ENCODE results near the gene ZBTB7C. TPM values are rescaled to one million over a fixed set of nuclear protein-coding genes. Genes with fewer than 3 reads are reported as not detected.
A peak's percentile ranks its signal among the peaks of the same experiment; 100 is the strongest.

ZBTB7C gene
- total RNA-seq, 1 donor from 2014 or later = 0.99 TPM

DNA sequence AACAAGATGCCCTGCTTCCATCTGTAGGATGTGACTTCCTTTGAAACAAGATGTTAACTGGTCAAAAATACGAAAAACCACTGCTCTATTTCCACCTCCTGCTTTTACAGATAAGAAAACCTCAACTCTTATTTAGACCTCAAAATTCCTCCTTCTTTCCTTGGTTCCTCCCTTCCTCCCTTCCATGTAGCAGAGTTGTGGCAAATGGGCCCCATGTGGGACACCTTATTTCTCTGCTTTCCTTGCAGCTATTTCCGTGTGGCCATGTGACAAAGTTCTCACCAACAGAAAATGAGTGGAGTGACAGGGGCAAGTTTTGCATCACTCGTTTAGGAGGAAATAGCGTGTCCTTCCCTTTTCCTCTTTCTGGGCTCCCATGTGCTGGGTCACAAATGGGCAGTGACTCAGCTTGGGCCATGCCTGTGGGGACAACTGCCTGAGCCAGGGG, 409.4 kb downstream of the ZBTB7C start:
- DNase-seq (ENCODE audit: low read depth) = no peak

- DNase-seq (ENCODE audit: low read depth) = peak; percentile 7
Measured at GRCh38 chr18:47997338-47997780, 411.8 kb downstream of the ZBTB7C start.

- DNase-seq (ENCODE audit: low read depth) = peak; percentile 23
Measured at GRCh38 chr18:47996091-47996541, 413.1 kb downstream of the ZBTB7C start.

DNA sequence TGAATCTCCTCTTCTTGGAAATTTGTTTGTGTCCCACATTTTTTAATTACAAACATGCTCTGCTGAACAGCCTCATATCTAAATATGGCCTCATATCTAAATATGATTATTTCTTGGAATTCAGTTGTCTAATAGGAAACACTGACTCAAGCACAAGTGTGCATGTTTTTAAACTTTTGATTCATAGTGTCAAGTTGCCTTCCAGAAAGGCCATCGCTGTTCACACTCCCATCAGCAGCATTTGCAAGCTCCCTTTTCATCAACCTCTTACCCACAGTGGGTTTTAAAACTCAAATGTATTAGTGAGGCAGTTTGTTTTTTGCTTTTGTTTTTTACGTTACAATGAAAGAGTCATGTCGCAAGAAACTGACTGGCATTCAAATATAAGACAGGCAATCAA, 413.5 kb downstream of the ZBTB7C start:
- DNase-seq (ENCODE audit: low read depth) = no peak

- DNase-seq (ENCODE audit: low read depth) = no peak
Measured at GRCh38 chr18:47993409-47993808, 415.8 kb downstream of the ZBTB7C start.

DNA sequence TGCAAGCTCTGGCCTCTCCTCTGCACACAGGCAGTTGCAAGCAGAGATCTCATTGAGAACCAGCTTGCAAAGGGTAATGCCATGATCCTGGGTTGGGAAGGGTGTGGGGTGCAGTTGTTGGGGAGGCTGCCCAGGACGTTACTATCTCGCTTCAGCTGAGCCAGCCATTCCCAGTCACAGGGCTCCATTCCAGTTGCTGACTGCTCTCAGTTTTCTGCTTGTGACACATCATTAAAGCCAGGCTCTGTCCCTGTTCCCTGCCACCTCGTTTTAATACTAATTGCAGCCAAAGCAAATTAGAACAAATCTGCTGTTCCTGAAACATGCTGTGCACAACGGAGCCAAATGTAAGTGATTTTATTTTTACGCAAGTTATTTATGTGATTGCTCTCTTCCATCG, 416.2 kb downstream of the ZBTB7C start:
- no peak for DNase-seq (ENCODE audit: low read depth)

- DNase-seq (ENCODE audit: low read depth) = no peak
Measured at GRCh38 chr18:47992266-47992665, 416.9 kb downstream of the ZBTB7C start.

- DNase-seq (ENCODE audit: low read depth) = no peak
Measured at GRCh38 chr18:47990981-47991380, 418.2 kb downstream of the ZBTB7C start.

DNA sequence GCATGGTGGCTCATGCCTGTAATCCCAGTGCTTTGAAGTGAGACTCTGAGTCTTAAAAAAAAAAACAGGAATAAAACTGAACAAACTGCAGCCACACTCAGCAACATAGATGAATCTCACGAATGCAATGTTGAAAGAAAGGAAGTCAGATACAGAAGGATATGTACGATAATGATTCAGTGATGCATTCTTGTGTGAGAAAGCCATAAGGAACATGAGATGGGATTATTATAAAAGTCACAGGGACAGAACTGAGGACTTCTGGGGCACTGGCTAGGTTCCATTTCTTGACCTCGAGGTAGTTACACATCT, 421.8 kb downstream of the ZBTB7C start:
- DNase-seq (ENCODE audit: low read depth) = no peak

DNA sequence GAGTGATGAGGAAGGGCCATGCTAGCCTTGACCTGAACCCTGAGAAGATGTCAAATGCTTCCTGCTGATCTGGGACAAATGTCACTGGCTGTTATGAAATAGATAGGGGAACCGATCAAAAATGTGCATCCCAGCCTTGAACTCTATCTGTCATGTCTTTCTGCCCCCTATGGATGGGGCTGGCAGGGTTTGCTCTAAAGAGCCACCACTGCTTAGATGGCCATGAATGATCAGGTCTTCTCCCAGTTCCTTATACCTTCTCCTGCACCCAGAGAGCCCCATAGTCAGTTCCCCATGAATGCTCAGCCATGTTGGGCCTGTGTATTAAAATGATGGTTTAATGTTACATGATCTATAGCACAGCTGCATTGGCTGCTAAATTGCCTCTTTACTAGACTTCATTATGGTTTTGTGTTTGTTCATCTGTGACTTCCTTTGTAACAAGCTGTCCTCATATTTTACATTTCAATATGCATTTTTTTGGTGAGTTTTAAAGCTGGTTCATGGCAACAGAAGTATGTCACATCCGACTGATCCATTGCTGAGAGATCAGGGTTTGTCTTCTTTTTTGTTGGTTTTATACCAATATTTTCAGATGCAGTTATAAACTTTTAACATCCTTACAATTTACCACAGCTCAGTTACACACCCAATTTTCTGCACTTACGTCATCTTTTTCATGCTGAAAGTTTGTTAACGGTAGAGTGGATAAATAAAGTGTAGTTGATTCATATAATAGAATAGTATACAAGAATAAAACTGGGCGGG, 422.4 kb downstream of the ZBTB7C start:
- no peak for DNase-seq (ENCODE audit: low read depth)

DNA sequence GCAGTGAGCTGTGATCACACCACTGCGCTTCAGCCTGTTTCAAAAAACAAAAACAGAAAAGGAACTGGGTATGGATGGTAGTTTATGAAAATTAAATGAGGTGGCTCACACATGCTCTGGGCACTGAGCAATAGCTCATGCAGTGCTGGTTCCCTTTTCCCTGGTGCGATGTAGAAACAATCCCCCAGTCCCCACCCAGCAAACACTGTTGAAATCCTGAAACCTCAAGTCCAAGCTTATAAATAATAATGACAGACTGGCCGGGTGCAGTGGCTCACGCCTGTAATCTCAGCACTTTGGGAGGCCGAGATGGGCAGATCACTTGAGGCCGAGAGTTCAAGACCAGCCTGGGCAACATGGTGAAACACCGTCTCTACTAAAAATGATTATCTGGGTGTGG, 423.3 kb downstream of the ZBTB7C start:
- DNase-seq (ENCODE audit: low read depth) = no peak

DNA sequence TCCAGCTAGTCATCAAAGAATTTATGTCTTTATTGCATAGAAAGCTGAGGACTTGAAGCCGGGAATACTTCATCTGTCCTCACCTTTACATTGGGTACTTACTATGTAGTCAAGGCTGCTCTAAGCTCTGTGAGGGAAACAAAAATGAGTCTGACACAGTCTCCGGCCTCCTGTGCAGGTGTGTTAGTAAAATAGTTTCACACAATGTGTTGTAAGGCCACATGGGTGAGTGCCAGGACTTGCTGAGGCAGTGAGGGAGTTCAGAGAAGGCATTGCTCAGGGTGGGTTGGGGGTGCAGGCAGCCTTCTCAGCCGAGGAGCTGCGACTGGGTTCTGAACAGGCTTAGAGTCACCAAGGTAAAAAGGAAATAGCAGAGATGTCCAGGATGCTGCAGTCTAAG, 424.2 kb downstream of the ZBTB7C start:
- DNase-seq (ENCODE audit: low read depth) = no peak

- no peak for DNase-seq (ENCODE audit: low read depth)
Measured at GRCh38 chr18:47983946-47984345, 425.2 kb downstream of the ZBTB7C start.

- DNase-seq (ENCODE audit: low read depth) = no peak
Measured at GRCh38 chr18:47983055-47983454, 426.1 kb downstream of the ZBTB7C start.

DNA sequence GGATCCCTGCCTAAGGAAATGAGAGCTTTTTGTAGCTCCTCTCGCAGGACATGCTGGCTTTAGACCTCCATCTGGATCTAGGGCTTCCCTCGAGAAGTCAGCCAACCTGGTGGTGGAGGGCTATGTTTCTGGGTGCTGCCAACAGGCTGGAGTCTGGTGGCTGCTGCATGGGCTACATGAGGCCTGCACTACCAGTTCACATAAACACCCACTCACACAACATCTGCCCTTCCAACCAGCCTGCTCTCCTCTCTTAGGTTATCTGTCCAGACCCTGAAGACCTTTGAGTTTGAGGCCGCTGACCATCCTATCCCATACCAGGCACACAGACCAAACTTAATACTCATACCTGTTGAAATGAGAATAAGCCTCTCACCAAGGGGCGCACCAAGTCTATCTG, 427.4 kb downstream of the ZBTB7C start:
- DNase-seq (ENCODE audit: low read depth) = no peak

- DNase-seq (ENCODE audit: low read depth) = no peak
Measured at GRCh38 chr18:47981320-47981719, 427.9 kb downstream of the ZBTB7C start.

GRCh38 chr18:47979611-47980200, 429.5 kb downstream of the ZBTB7C start:
- DNase-seq (ENCODE audit: low read depth) = no peak

GRCh38 chr18:47978603-47979002, 430.6 kb downstream of the ZBTB7C start:
- no peak for DNase-seq (ENCODE audit: low read depth)

DNA sequence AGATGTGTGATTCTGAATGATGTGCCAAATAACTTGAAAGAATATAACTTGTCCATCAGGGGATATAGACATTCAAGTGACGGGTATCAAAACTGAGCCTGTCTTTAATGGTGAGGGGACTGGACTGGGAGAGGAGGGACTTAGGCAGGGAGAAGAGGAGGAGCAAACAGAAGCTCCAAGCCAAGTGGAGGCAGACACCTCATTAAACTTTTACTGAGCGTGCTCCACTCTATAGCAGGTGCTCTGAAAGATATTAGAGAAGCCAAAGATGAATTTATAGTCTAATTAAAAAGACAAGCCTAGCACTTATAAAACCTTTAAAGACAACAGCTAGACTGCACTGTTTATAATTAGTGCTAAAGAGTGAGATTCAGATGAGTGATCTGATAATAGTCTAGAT, 431.0 kb downstream of the ZBTB7C start:
- no peak for DNase-seq (ENCODE audit: low read depth)
